Endothelial cell of umbilical vein (primary cell): Measurements from ENCODE around the gene AK8. TPM values are rescaled to one million over a fixed set of nuclear protein-coding genes. Genes with fewer than 3 reads are reported as not detected.

ENCODE experiments used
- BruUV-seq: library from RNA; stranded (reverse); fragments of 400-500 nt; replicated peaks from 2 replicates; lab custom pipeline; 2021; lab: Mats Ljungman, UMichigan
- CTCF ChIA-PET: fragments of 300-600, 350-600 bp; sonication (Branson Sonifier 250); formaldehyde crosslinking; loops from one replicate; lab custom pipeline; 2021; ENCODE audit warnings: antibody characterized with exemption, inconsistent platforms; lab: Charles Lee
- POLR2A ChIA-PET: fragments of 300-600, 350-600 bp; sonication (Branson Sonifier 250); formaldehyde crosslinking; loops from one replicate; lab custom pipeline; 2021; ENCODE audit warnings: antibody characterized with exemption, inconsistent platforms; lab: Charles Lee
- DNase-seq: peaks from one replicate; pipeline ENCODE4 v3.0.0-alpha.2; 2011; ENCODE audit warnings: low read depth, low spot score
- FAIRE-seq: peaks from 2 replicates; lab custom pipeline; 2011; peaks lifted over from hg19 to GRCh38; lab: Jason Lieb, UNC
- H2AFZ ChIP-seq: 2 replicates; pipeline ENCODE4 v1.6.0; 2012; ENCODE audit warnings: low read depth, low read length, control low read depth, inconsistent platforms
- H3K27ac ChIP-seq: 2 replicates; pipeline ENCODE4 v1.5.1; 2011; ENCODE audit warnings: low read depth, mild to moderate bottlenecking, control low read depth, low read length, moderate library complexity; ENCODE audit not compliant: insufficient read depth
- H3K27me3 ChIP-seq, 2 experiments: 2 replicates each; pipeline versions ENCODE4 v1.6.0 to v1.6.1; 2011; ENCODE audit warnings: low read length in 2 of 2, mixed read lengths in 1 of 2; ENCODE audit not compliant: control insufficient read depth in 2 of 2, insufficient read depth in 2 of 2
- H3K36me3 ChIP-seq, 2 experiments: 2 replicates in 1 of 2; 3 replicates in 1 of 2; pipeline ENCODE4 v1.5.1; 2011; ENCODE audit warnings: low read length in 2 of 2, mild to moderate bottlenecking in 1 of 2, moderate library complexity in 1 of 2; ENCODE audit not compliant: control insufficient read depth in 2 of 2, insufficient read depth in 2 of 2; ENCODE audit errors: extremely low read depth in 1 of 2
- H3K4me1 ChIP-seq: 3 replicates; pipeline ENCODE4 v1.5.1; 2011; ENCODE audit warnings: mild to moderate bottlenecking, low read length; ENCODE audit not compliant: control insufficient read depth, insufficient read depth; ENCODE audit errors: extremely low read depth
- H3K4me2 ChIP-seq: 2 replicates; pipeline ENCODE4 v1.6.1; 2011; ENCODE audit warnings: low read length, control low read depth, mixed read lengths; ENCODE audit not compliant: insufficient read depth
- H3K4me3 ChIP-seq, 3 experiments: fragments of 200-600 bp in 1 of 3; sonication (generic), shearing (Covaris generic) in 1 of 3; replicated peaks in 1 of 3; 2 replicates each; pipeline ENCODE4 v1.5.1; 2011 to 2016; ENCODE audit warnings: control low read depth in 3 of 3, low read length in 3 of 3, mild to moderate bottlenecking in 2 of 3, inconsistent platforms in 1 of 3, low read depth in 1 of 3, moderate library complexity in 1 of 3; ENCODE audit not compliant: insufficient read depth in 1 of 3
- H3K79me2 ChIP-seq: 2 replicates; pipeline ENCODE4 v1.6.0; 2012; ENCODE audit warnings: low read length, inconsistent platforms; ENCODE audit not compliant: control insufficient read depth, insufficient read depth
- H3K9ac ChIP-seq: replicated peaks from 2 replicates; pipeline ENCODE3; 2011; ENCODE audit warnings: low read length, control low read depth; ENCODE audit not compliant: insufficient read depth; ENCODE audit errors: extremely low read depth
- H3K9me1 ChIP-seq: replicated peaks from 3 replicates; pipeline ENCODE4 v1.6.0; 2011; ENCODE audit warnings: mild to moderate bottlenecking, low read length; ENCODE audit not compliant: control insufficient read depth, insufficient read depth; ENCODE audit errors: extremely low read depth
- H3K9me3 ChIP-seq: replicated peaks from 2 replicates; pipeline ENCODE4 v1.5.1; 2012; ENCODE audit warnings: low read length, inconsistent platforms; ENCODE audit not compliant: control insufficient read depth, insufficient read depth
- H4K20me1 ChIP-seq: replicated peaks from 2 replicates; pipeline ENCODE3; 2011; ENCODE audit warnings: mild to moderate bottlenecking, low read length; ENCODE audit not compliant: control insufficient read depth, insufficient read depth; ENCODE audit errors: extremely low read depth
- CTCF ChIP-seq, 2 donors: IDR thresholded peaks; 1 replicate in 1 of 2; 2 replicates in 1 of 2; pipeline ENCODE4 v1.5.1; 2011; ENCODE audit warnings: low read length in 2 of 2, mild to moderate bottlenecking in 2 of 2, moderate library complexity in 2 of 2, control low read depth in 1 of 2, inconsistent platforms in 1 of 2, low read depth in 1 of 2; ENCODE audit not compliant: insufficient read depth in 1 of 2; ENCODE audit errors: extremely low read depth in 1 of 2
- EZH2 ChIP-seq: IDR thresholded peaks from 2 replicates; pipeline ENCODE4 v1.6.1; 2012; ENCODE audit warnings: borderline replicate concordance, low read depth, mild to moderate bottlenecking, moderate library complexity, low read length, inconsistent platforms; ENCODE audit not compliant: severe bottlenecking
- FOS ChIP-seq: IDR thresholded peaks from 2 replicates; pipeline ENCODE4 v1.6.1; 2011; ENCODE audit warnings: mild to moderate bottlenecking, low read length, moderate library complexity, borderline replicate concordance; ENCODE audit not compliant: insufficient read depth
- GATA2 ChIP-seq: IDR thresholded peaks from 2 replicates; pipeline ENCODE4 v1.7.0; 2011; ENCODE audit warnings: low read depth, mild to moderate bottlenecking, moderate library complexity, mixed read lengths, low read length; ENCODE audit not compliant: insufficient read length, insufficient read depth
- JUN ChIP-seq: IDR thresholded peaks from 2 replicates; pipeline ENCODE4 v1.6.1; 2011; ENCODE audit warnings: borderline replicate concordance, low read depth; ENCODE audit not compliant: insufficient read length, insufficient read depth
- MYC ChIP-seq: IDR thresholded peaks from one replicate; pipeline ENCODE4 v1.6.1; 2011; ENCODE audit warnings: mild to moderate bottlenecking, low read depth, low read length
- POLR2A ChIP-seq: IDR thresholded peaks from 2 replicates; pipeline ENCODE4 v1.6.1; 2012; ENCODE audit warnings: low read depth, mild to moderate bottlenecking, control low read depth, low read length
- POLR2AphosphoS5 ChIP-seq: IDR thresholded peaks from 2 replicates; pipeline ENCODE4 v1.6.1; 2012; ENCODE audit warnings: low read depth, mild to moderate bottlenecking, control low read depth, low read length, moderate library complexity; ENCODE audit not compliant: insufficient read depth
- dilution Hi-C: fragments of 300-500 bp; cut with MboI; formaldehyde crosslinking; loops from one replicate; pipeline ENCODE4 v1.15.0; 2019; ENCODE audit warnings: low sequenced_read_pairs; ENCODE audit not compliant: extremely low pct_ligation_motif_present
- intact Hi-C: fragments of 100-400 bp; cut with micrococcal nuclease; formaldehyde crosslinking; loops from one replicate; pipeline ENCODE4 v1.10.0; 2022
- polyA plus RNA-seq, 4 experiments: library from polyadenylated mRNA; depleted of rRNA in 3 of 4; stranded (reverse) in 3 of 4; unstranded in 1 of 4; fragments of >200 nt; gene quantifications; 2 replicates each; pipeline versions ENCODE4 v1.2.1 to v1.2.3, GENCODE V29; 2011 to 2012; ENCODE audit warnings: missing spikeins in 1 of 4
- total RNA-seq: library from RNA; stranded (reverse); gene quantifications from 2 replicates; pipeline ENCODE4 v1.2.3, GENCODE V29; 2021
- TF ChIP-seq, protein P1 (sequence below): IDR thresholded peaks from 2 replicates; pipeline ENCODE4 v1.6.1; 2011; ENCODE audit not compliant: insufficient read depth, insufficient read length

Gene AK8
- total and polyA plus RNA-seq, 2 donors (not counting 3 experiments of a cell fraction or from before 2014, with no cell fraction given) = 0.06 TPM; not detected in 1

- Histone ChIP-seq H3K27ac (no peak overlapping the region), H3K27me3 (peaks cover 12 to 34% of the 10 kb centered on the region in 2 experiments), H3K9me3 (no peaks in the 10 kb centered on the region), H3K79me2 (no peaks in the 10 kb centered on the region), H3K9me1 (no peaks in the 10 kb centered on the region), H3K4me2 (no peak overlapping the region), H4K20me1 (no peaks in the 10 kb centered on the region), H3K9ac (no peak overlapping the region), H2AFZ (no peak overlapping the region), H3K4me3 (no peak overlapping the region), H3K36me3 (no peaks in the 10 kb centered on the region), H3K4me1 (no peaks in the 10 kb centered on the region)
- POLR2A ChIA-PET = no interaction called here
- intact Hi-C loops = no loop called here
- no TSS peak for BruUV-seq
- no peak for TF ChIP-seq GATA2
- no peak for TF ChIP-seq POLR2AphosphoS5
- TF ChIP-seq, protein P1, sequence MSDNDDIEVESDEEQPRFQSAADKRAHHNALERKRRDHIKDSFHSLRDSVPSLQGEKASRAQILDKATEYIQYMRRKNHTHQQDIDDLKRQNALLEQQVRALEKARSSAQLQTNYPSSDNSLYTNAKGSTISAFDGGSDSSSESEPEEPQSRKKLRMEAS = no peak
- no peak for TF ChIP-seq MYC
- no peak for TF ChIP-seq CTCF (IDR thresholded peaks at IDR 0.05; ENCODE audit: extremely low read depth in 1 of 2, insufficient read depth in 1 of 2, low read depth in 1 of 2, low read length in 2 of 2)
- no peak for TF ChIP-seq POLR2A
- no peak for TF ChIP-seq FOS
- TF ChIP-seq JUN = no peak
- TF ChIP-seq EZH2 = no peak
- CTCF ChIA-PET = interaction anchor here (2.1 to 3.1 kb wide), 3 partner anchors 14 to 29 kb away, joined by 5 to 14 read pairs (median 7); no protein-coding TSS in a partner anchor
- dilution Hi-C loops = no loop called here
- DNase-seq (no peak), FAIRE-seq (no peak)
Measured at GRCh38 chr9:132783006-132783405, 95.1 kb downstream of the AK8 start.
